HepG2 (cell line): ENCODE results near the gene ELF1. TPM values are rescaled to one million over a fixed set of nuclear protein-coding genes. Genes with fewer than 3 reads are reported as not detected.

ENCODE experiments used
- ATAC-seq: fragments of 200-7000 bp; cut with Tn5 transposase; 3 replicates; pipeline ENCODE4 v1.9.1; 2020; ENCODE audit warnings: mild to moderate bottlenecking, moderate library complexity
- BruUV-seq: library from RNA; stranded (reverse); fragments of 400-500 nt; replicated peaks from 2 replicates; lab custom pipeline; 2021; lab: Mats Ljungman, UMichigan
- CTCF ChIA-PET: fragments of 300-600 bp; formaldehyde crosslinking; extraction: SDS; loops from one replicate; lab custom pipeline; 2021; ENCODE audit warnings: low total read pairs, inconsistent platforms, low intra/inter-chr PET ratio; lab: Yijun Ruan, JAX
- POLR2A ChIA-PET: fragments of 350-600 bp; sonication (Branson Sonifier 250); formaldehyde crosslinking; loops from one replicate; lab custom pipeline; 2020; ENCODE audit warnings: antibody characterized with exemption, inconsistent platforms; lab: Yijun Ruan, JAX
- DNase-seq: peaks from one replicate; pipeline ENCODE4 v3.0.0-alpha.2; 2015; ENCODE audit warnings: low spot score
- FAIRE-seq: peaks from 3 replicates; lab custom pipeline; 2011; peaks lifted over from hg19 to GRCh38; lab: Jason Lieb, UNC
- H2AFZ ChIP-seq: one replicate; pipeline ENCODE4 v1.6.1; 2011; ENCODE audit warnings: low read length, inconsistent platforms
- H3K27ac ChIP-seq: fragments of 300-600 bp; 3 replicates; pipeline ENCODE4 v1.8.0; 2011; ENCODE audit warnings: mixed run types, mild to moderate bottlenecking, mixed read lengths, low read length, inconsistent platforms; ENCODE audit not compliant: insufficient read depth; ENCODE audit errors: extremely low read length
- H3K27me3 ChIP-seq, 2 experiments: fragments of 200-600 bp in 1 of 2; 2 replicates in 1 of 2; 3 replicates in 1 of 2; pipeline versions ENCODE4 v1.6.0 to v1.8.0; 2011; ENCODE audit warnings: low read length in 2 of 2, mild to moderate bottlenecking in 2 of 2, moderate library complexity in 2 of 2, inconsistent platforms in 1 of 2; ENCODE audit not compliant: insufficient read depth in 2 of 2, control insufficient read depth in 1 of 2
- H3K36me3 ChIP-seq, 2 experiments: fragments of 200-600 bp in 1 of 2; replicated peaks in 1 of 2; 2 replicates in 1 of 2; 3 replicates in 1 of 2; pipeline versions ENCODE4 v1.5.1 to v1.8.0; 2011; ENCODE audit warnings: low read length in 2 of 2, inconsistent platforms in 1 of 2; ENCODE audit not compliant: insufficient read depth in 2 of 2, control insufficient read depth in 1 of 2
- H3K4me1 ChIP-seq: 2 replicates; pipeline ENCODE4 v1.5.1; 2012; ENCODE audit warnings: low read length, inconsistent platforms; ENCODE audit not compliant: insufficient read depth
- H3K4me2 ChIP-seq: 2 replicates; pipeline ENCODE4 v1.6.0; 2011; ENCODE audit warnings: low read depth, low read length, inconsistent platforms
- H3K4me3 ChIP-seq, 3 experiments: fragments of 200-600 bp in 1 of 3; sonication (generic), shearing (Covaris generic) in 1 of 3; replicated peaks in 1 of 3; 2 replicates each; pipeline ENCODE4 v1.5.1; 2011 to 2016; ENCODE audit warnings: low read length in 3 of 3, inconsistent platforms in 2 of 3, low read depth in 2 of 3, mild to moderate bottlenecking in 2 of 3, control low read depth in 1 of 3, mixed read lengths in 1 of 3; ENCODE audit not compliant: insufficient read depth in 1 of 3
- H3K79me2 ChIP-seq: one replicate; pipeline ENCODE4 v1.6.1; 2011; ENCODE audit warnings: low read length, inconsistent platforms; ENCODE audit not compliant: insufficient read depth
- H3K9ac ChIP-seq: 2 replicates; pipeline ENCODE4 v1.6.0; 2011; ENCODE audit warnings: mild to moderate bottlenecking, low read depth, low read length, inconsistent platforms; ENCODE audit not compliant: insufficient read depth
- H3K9me3 ChIP-seq: 2 replicates; pipeline ENCODE4 v1.5.1; 2012; ENCODE audit warnings: mild to moderate bottlenecking, low read length
- H4K20me1 ChIP-seq: 2 replicates; pipeline ENCODE4 v1.6.0; 2011; ENCODE audit warnings: inconsistent platforms, mild to moderate bottlenecking, low read length, moderate library complexity; ENCODE audit not compliant: insufficient read depth
- AGO1 ChIP-seq: fragments of 200-400 bp; formaldehyde crosslinking; IDR thresholded peaks from 2 replicates; pipeline ENCODE4 v1.6.1; 2017; ENCODE audit warnings: mild to moderate bottlenecking, low read depth, low read length, moderate library complexity; ENCODE audit not compliant: poor library complexity, severe bottlenecking
- AGO2 ChIP-seq: fragments of 200-400 bp; formaldehyde crosslinking; optimal IDR thresholded peaks from 2 replicates; pipeline ENCODE3; 2017; ENCODE audit warnings: mild to moderate bottlenecking, low read depth, low read length, moderate library complexity
- BCL6 ChIP-seq: IDR thresholded peaks from 2 replicates; pipeline ENCODE4 v1.6.1; 2016; ENCODE audit warnings: missing genetic modification reagents, missing compliant biosample characterization
- ESRRA ChIP-seq: sonication (generic); formaldehyde crosslinking; IDR thresholded peaks from 2 replicates; pipeline ENCODE4 v1.5.1; 2020; ENCODE audit warnings: mild to moderate bottlenecking, low read depth, missing genetic modification reagents
- ETV5 ChIP-seq: IDR thresholded peaks from 2 replicates; pipeline ENCODE4 v1.6.1; 2018; ENCODE audit warnings: missing biosample characterization, missing genetic modification reagents, inconsistent platforms, borderline replicate concordance
- ETV6 ChIP-seq: sonication (generic); formaldehyde crosslinking; conservative IDR thresholded peaks from 2 replicates; pipeline ENCODE4 v1.4.0; 2020; ENCODE audit warnings: missing genetic modification reagents
- FOXP1 ChIP-seq, 2 experiments: fragments of 450-650 bp in 1 of 2; IDR thresholded peaks; 2 replicates each; pipeline ENCODE4 v1.6.1; 2017 to 2018; ENCODE audit warnings: antibody characterized with exemption in 1 of 2
- HNF4A ChIP-seq: sonication (generic); formaldehyde crosslinking; IDR thresholded peaks from 2 replicates; pipeline ENCODE4 v1.4.0; 2020; ENCODE audit warnings: missing genetic modification reagents
- NFRKB ChIP-seq: fragments of 450-650 bp; IDR thresholded peaks from 2 replicates; pipeline ENCODE4 v1.6.1; 2017
- ONECUT2 ChIP-seq: sonication (generic); formaldehyde crosslinking; IDR thresholded peaks from 2 replicates; pipeline ENCODE4 v1.4.0; 2020; ENCODE audit warnings: missing genetic modification reagents
- PAF1 ChIP-seq: IDR thresholded peaks from 2 replicates; pipeline ENCODE4 v1.6.1; 2016; ENCODE audit warnings: missing genetic modification reagents, missing compliant biosample characterization
- PCBP1 ChIP-seq: fragments of 200-400 bp; formaldehyde crosslinking; IDR thresholded peaks from 2 replicates; pipeline ENCODE4 v1.6.1; 2017; ENCODE audit warnings: mild to moderate bottlenecking, low read depth, low read length, borderline replicate concordance
- POLR2AphosphoS5 ChIP-seq: IDR thresholded peaks from 2 replicates; pipeline ENCODE4 v1.6.1; 2012; ENCODE audit warnings: low read depth, low read length
- SATB2 ChIP-seq: sonication (generic); formaldehyde crosslinking; IDR thresholded peaks from 2 replicates; pipeline ENCODE4 v1.5.0; 2020; ENCODE audit warnings: missing genetic modification reagents
- SOX5 ChIP-seq: IDR thresholded peaks from 2 replicates; pipeline ENCODE4 v1.6.1; 2016; ENCODE audit warnings: borderline replicate concordance
- SOX6 ChIP-seq, 2 experiments: fragments of 450-650 bp in 1 of 2; sonication (generic) in 1 of 2; formaldehyde crosslinking in 1 of 2; IDR thresholded peaks; 2 replicates each; pipeline versions ENCODE4 v1.4.0 to v1.6.1; 2017 to 2020; ENCODE audit warnings: antibody characterized with exemption in 1 of 2, mild to moderate bottlenecking in 1 of 2, missing genetic modification reagents in 1 of 2
- SP2 ChIP-seq: sonication (generic); formaldehyde crosslinking; IDR thresholded peaks from 2 replicates; pipeline ENCODE4 v1.5.1; 2020; ENCODE audit warnings: mild to moderate bottlenecking, missing genetic modification reagents
- ZBTB21 ChIP-seq: sonication (generic); formaldehyde crosslinking; IDR thresholded peaks from 2 replicates; pipeline ENCODE4 v1.4.0; 2020; ENCODE audit warnings: missing genetic modification reagents
- ZNF124 ChIP-seq: sonication (generic); formaldehyde crosslinking; IDR thresholded peaks from 2 replicates; pipeline ENCODE4 v1.4.0; 2020; ENCODE audit warnings: missing genetic modification reagents
- ZNF260 ChIP-seq: sonication (generic); formaldehyde crosslinking; IDR thresholded peaks from 2 replicates; pipeline ENCODE4 v1.4.0; 2020; ENCODE audit warnings: missing genetic modification reagents, low read depth, mild to moderate bottlenecking, borderline replicate concordance
- ZNF546 ChIP-seq: sonication (generic); formaldehyde crosslinking; conservative IDR thresholded peaks from 2 replicates; pipeline ENCODE4 v1.8.1; 2023; ENCODE audit warnings: mild to moderate bottlenecking, missing genetic modification reagents
- ZNF556 ChIP-seq: sonication (generic); formaldehyde crosslinking; IDR thresholded peaks from 2 replicates; pipeline ENCODE4 v1.4.0; 2020; ENCODE audit warnings: mild to moderate bottlenecking, missing genetic modification reagents, borderline replicate concordance
- ZNF572 ChIP-seq: sonication (generic); formaldehyde crosslinking; IDR thresholded peaks from 2 replicates; pipeline ENCODE4 v1.5.1; 2020; ENCODE audit warnings: mild to moderate bottlenecking, missing genetic modification reagents
- ZNF747 ChIP-seq: sonication (generic); formaldehyde crosslinking; IDR thresholded peaks from 2 replicates; pipeline ENCODE4 v1.8.1; 2023; ENCODE audit warnings: missing genetic modification reagents, mild to moderate bottlenecking, borderline replicate concordance
- ZNF792 ChIP-seq: IDR thresholded peaks from 2 replicates; pipeline ENCODE4 v1.6.1; 2016
- WGBS: methylation state at CpG from one replicate; pipeline ENCODE4 v1.1.6; 2017; ENCODE audit warnings: low lambda C conversion rate; 5-methylcytosine and 5-hydroxymethylcytosine counted together
- in situ Hi-C: cut with HindIII; loops from 2 replicates; pipeline ENCODE4 v1.10.0; 2017; ENCODE audit warnings: low pct_unique_long_range_greater_than_20kb; ENCODE audit not compliant: extremely low pct_ligation_motif_present
- intact Hi-C: fragments of 100-400 bp; cut with micrococcal nuclease; formaldehyde crosslinking; loops from one replicate; pipeline ENCODE4 v1.10.0; 2022; ENCODE audit not compliant: unreplicated experiment
- polyA plus RNA-seq, 8 experiments: library from polyadenylated mRNA; depleted of rRNA in 3 of 8; stranded (reverse) in 7 of 8; unstranded in 1 of 8; fragments of >200 nt; fragmentation: Illumina TruSeq in 4 of 8; extraction: Trizol in 4 of 8; gene quantifications; 2 replicates each; pipeline versions ENCODE4 v1.2.1 to v1.2.3, GENCODE V29; 2011 to 2016; ENCODE audit warnings: low read depth in 4 of 8, missing spikeins in 1 of 8, mixed read lengths in 1 of 8; ENCODE audit not compliant: insufficient read depth in 1 of 8
- total RNA-seq, 5 experiments: library from RNA; depleted of rRNA; stranded (reverse); fragments of >200 nt; fragmentation: Illumina TruSeq; extraction: Trizol; gene quantifications; 2 replicates each; pipeline ENCODE4 v1.2.3, GENCODE V29; 2016; ENCODE audit warnings: low read depth in 1 of 5

The ELF1 gene
- total and polyA plus RNA-seq, 2 of the 13 experiments (the other 11 are each of a cell fraction or from before 2014, with no cell fraction given): 24.6 to 71.5 TPM

DNA sequence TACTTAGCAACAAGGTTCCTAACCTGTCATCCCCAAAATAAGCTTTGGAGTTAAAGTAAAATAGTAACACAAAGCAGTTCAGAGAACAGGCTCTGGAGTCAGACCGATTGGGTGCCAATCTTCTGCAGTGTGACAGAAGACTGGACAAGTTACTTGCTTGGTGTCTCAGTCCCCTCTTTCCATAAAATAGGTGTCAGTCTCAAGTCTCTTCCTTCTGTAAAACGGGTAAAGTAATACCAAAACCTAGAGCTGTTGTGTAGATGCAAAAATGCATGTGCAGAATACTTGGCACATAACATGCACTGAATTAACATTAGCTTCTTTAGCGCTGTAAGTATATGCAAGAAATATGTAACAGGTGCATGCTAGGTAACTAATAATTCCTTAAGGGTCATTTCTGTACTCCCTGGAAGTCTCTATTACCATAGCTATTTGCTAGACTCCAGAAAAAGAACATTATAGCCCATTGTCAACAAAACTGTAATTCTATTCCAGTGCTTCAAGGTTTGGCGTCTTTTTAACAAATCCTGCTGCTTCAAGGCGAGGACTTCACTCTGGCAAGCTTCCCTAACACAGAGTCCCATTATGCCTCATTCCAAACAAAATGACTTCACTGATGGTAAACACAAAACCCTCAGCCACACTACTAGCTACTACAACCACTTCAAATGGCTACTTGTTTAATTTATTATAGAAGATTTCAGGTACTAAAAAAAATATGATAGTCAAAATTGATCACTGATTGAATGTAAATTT, 32.8 kb downstream of the ELF1 start (continued):
- TF ChIP-seq ZNF747 (CRISPR knock-in tag) (no peak), BCL6 (CRISPR knock-in tag) (peak; percentile 45; the same call in 1 of the 2 replicates), SOX6 (IDR thresholded peaks at IDR 0.05) (no peak), SOX6 (CRISPR knock-in tag; IDR thresholded peaks at IDR 0.05) (peak; percentile 52; the same call in 1 of the 2 replicates), HNF4A (CRISPR knock-in tag) (0 out of 2 replicates have a peak, but pooled peaks have one; percentile 23), ZBTB21 (CRISPR knock-in tag) (no peak), SP2 (CRISPR knock-in tag) (no peak), FOXP1 (IDR thresholded peaks at IDR 0.05) (no peak), FOXP1 (CRISPR knock-in tag; IDR thresholded peaks at IDR 0.05) (peak; percentile 67; the same call in 1 of the 2 replicates), AGO2 (no peak), SOX5 (CRISPR knock-in tag) (peak; percentile 28; the same call in 1 of the 2 replicates)

DNA sequence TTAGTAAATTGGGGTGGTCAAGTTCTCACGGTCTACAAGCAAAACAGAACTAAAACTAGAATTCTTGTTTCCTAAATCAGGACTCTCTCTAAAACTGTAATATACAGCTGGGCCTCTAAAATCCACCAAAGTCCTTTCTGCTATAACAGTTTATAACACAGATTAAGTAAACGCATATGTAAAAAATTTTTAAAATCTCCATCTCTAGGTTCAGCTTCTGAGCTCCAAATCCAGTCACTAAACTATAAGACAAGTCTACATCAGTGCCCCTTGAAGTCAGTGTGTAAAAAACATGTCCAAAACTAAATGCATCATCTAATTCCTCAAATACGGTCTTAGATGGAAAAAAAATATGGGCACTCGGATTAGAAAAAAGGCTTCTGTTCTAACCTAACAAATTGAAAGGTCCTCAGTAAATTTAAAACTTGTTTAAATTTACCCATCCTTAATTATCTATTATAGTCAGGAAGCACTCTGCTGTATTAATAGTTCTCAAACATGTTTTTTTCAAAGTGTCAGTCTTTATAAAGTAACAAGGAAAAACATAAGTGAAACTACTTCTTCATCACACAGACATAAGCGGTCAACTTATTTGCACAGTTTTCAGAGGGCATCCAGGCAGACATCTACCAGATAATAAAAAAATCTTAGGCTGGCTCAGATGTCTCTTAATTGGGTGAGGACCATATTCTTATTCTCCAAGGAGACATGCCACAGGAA, 33.6 kb downstream of the ELF1 start:
- Histone ChIP-seq H3K36me3 (peaks cover 0 to 3% of the 10 kb centered on the region in 2 experiments; a peak in 2 of 5 replicates), H3K4me3 (peak overlapping the region in 1 of 3 experiments; percentile 27; a peak in 1 of 6 replicates), H3K27ac (peak overlapping the region; percentile 41), H3K4me1 (peaks cover 53% of the 10 kb centered on the region), H3K4me2 (peak overlapping the region; percentile 57; the same call in 1 of the 2 replicates), H2AFZ (no peak overlapping the region), H4K20me1 (no peaks in the 10 kb centered on the region; the same call in 1 of the 2 replicates), H3K9ac (no peak overlapping the region), H3K79me2 (peaks cover 93% of the 10 kb centered on the region), H3K27me3 (no peaks in the 10 kb centered on the region), H3K9me3 (no peaks in the 10 kb centered on the region)
- ChIA-PET CTCF (no interaction called here), POLR2A (interaction anchor here (1.6 kb wide), 1 partner anchor 34 kb away, joined by 5 read pairs; no protein-coding TSS in a partner anchor)
- intact Hi-C loops: no loop called here
- 94% methylated on average over 5 of the region's 5 CpGs for WGBS
- in situ Hi-C loops: no loop called here
- ATAC-seq (no peak), FAIRE-seq (no peak), DNase-seq (no peak)
- no TSS peak for BruUV-seq
- TF ChIP-seq ZNF792 (CRISPR knock-in tag): no peak
- TF ChIP-seq ESRRA: no peak
- no peak for TF ChIP-seq ZNF546
- TF ChIP-seq PCBP1: no peak
- TF ChIP-seq ZNF572 (CRISPR knock-in tag): no peak
- TF ChIP-seq PAF1 (CRISPR knock-in tag): no peak
- no peak for TF ChIP-seq ZNF124
- no peak for TF ChIP-seq NFRKB
- no peak for TF ChIP-seq ZNF260
- no peak for TF ChIP-seq AGO1
- TF ChIP-seq ZNF556 (CRISPR knock-in tag): no peak
- no peak for TF ChIP-seq ETV5
- TF ChIP-seq SATB2 (CRISPR knock-in tag): no peak
- TF ChIP-seq ETV6: no peak
- no peak for TF ChIP-seq ONECUT2 (CRISPR knock-in tag)
- no peak for TF ChIP-seq POLR2AphosphoS5
